Measurements from ENCODE around the gene PHLDA3. TPM values are rescaled to one million over a fixed set of nuclear protein-coding genes. Genes with fewer than 3 reads are reported as not detected.

PHLDA3 gene
- total RNA-seq = 18.5 TPM

DNA sequence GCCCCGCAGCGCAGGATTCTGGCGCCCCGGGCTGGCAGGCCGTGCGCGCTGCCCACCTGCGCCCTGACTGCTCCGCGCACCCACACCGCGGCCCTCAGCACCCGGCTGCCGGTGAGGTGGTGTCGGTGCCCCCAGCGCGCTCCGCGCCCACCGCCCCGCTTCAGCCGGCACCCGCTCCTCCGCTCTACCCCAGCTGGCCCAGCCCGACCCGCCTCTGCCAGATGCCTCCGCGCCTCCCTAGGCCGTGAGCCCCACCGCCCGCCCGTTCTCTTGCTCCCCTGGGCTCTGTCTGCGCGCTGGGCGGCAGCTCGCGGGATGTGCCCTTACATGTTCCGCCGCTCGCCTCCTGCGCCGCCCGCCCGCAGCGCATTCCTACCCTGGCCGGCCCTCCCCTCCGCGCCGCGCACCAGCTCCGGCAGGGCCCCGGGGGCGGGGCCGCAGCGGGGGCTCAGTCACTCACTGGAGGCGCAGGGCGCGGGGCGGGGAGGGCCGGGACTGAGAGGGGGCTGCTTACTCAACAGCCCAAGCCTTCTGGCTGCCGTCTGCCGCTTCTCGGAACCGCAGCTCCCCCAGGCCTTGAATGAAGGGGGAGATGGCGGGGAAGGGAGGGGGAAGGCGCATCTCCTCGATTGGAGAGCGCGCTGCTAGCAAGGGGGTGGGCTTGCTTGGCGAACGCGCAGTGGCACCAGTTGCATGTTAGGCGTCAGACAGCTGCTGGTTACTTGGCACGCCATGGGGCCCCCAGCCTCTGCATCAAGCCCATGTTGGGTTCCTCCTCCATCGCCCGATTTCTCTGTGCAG is at the start of gene PHLDA3:
PHLDA3 (minus strand) TSS at position 345 of the 801 bp plus-strand sequence. CDS start 402 bp downstream, outside the sequence.

DNA sequence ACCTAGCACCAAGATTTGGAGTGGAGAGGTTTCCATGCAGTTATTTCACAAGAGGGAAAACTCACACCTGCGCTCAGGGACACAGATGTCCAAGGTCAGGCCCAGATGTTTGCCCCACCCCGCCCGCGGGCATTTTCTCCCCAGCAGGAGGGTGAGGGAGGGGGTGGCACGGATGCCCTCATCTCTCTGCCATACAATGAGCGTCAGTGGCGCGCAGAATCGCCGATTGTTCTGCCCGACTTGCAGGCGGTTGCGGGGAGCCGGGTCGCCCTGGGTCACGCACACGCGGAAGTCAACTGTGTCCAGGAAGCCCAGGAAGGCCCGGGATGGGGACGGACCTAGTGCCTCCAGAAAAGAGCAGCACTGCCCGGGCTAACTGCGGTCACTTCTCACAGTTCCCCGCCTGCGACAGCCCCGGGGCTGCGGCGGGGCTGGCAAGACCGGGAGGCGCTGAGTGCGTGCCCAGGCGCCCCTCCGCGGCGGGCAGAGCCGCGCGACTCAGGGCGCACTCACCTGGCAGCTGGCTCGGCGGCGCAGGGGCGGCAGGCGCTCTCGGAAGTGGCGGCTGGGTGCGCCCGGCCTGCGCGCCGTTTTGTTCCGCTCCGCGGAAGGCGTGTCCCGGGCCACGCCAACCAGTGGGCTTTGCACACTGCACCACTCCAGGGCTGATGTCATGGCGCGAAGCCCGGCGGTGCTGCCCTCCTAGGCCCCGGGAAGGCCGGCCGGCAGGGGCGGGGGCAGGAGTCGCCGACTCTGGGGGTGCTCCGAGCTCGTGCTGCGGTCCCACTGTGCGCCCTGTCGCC is 37.8 kb upstream of the PHLDA3 start, which contains the start of gene CSRP1:
CSRP1 (minus strand) TSS at position 567 of the 803 bp plus-strand sequence. CDS start 10,820 bp downstream, outside the sequence.

Other genes with a start within 250 kb of the PHLDA3 start
- 34.3 TPM for gene PKP1, start 185.7 kb downstream of the PHLDA3 start, total RNA-seq
- 10.0 TPM for gene TNNT2, start 91.5 kb downstream of the PHLDA3 start, total RNA-seq
- 3.8 TPM for gene LAD1, start 69.9 kb downstream of the PHLDA3 start, total RNA-seq
- gene TNNI1, start 47.5 kb downstream of the PHLDA3 start, total RNA-seq = 56.6 TPM
- gene CSRP1, start 37.9 kb upstream of the PHLDA3 start, total RNA-seq = 185 TPM
- 31.4 TPM for gene NAV1, start 69.9 kb upstream of the PHLDA3 start, total RNA-seq

All from camera-type eye (tissue), 1 donor.